Parathyroid adenoma (tissue), 2 donors: ENCODE data around the gene SFXN5.

Experiments
- H2AFZ ChIP-seq: fragments of 300-600 bp; sonication (generic); one replicate; pipeline ENCODE4 v1.7.0; 2017; ENCODE audit warnings: antibody characterized with exemption, mild to moderate bottlenecking
- H3K27ac ChIP-seq: fragments of 300-600 bp; sonication (generic); one replicate; pipeline ENCODE4 v1.7.0; 2017
- H3K27me3 ChIP-seq: fragments of 300-600 bp; sonication (generic); one replicate; pipeline ENCODE4 v1.7.0; 2017; ENCODE audit warnings: low read length; ENCODE audit not compliant: control insufficient read depth, insufficient read depth
- H3K36me3 ChIP-seq: fragments of 300-600 bp; sonication (generic); one replicate; pipeline ENCODE4 v1.7.0; 2017; ENCODE audit warnings: low read length; ENCODE audit not compliant: control insufficient read depth, insufficient read depth
- H3K4me1 ChIP-seq: fragments of 300-600 bp; sonication (generic); one replicate; pipeline ENCODE4 v1.7.0; 2017; ENCODE audit warnings: control low read depth
- H3K4me2 ChIP-seq: fragments of 300-600 bp; sonication (generic); one replicate; pipeline ENCODE4 v1.7.0; 2017; ENCODE audit warnings: low read length
- H3K4me3 ChIP-seq: fragments of 300-600 bp; sonication (generic); one replicate; pipeline ENCODE4 v1.7.0; 2017; ENCODE audit warnings: low read depth, low read length
- H3K79me2 ChIP-seq: fragments of 300-600 bp; sonication (generic); one replicate; pipeline ENCODE4 v1.7.0; 2017; ENCODE audit warnings: control low read depth
- H3K9ac ChIP-seq: fragments of 300-600 bp; sonication (generic); one replicate; pipeline ENCODE4 v1.7.0; 2017; ENCODE audit warnings: mild to moderate bottlenecking
- H3K9me3 ChIP-seq: fragments of 300-600 bp; sonication (generic); one replicate; pipeline ENCODE4 v1.7.0; 2017; ENCODE audit warnings: low read length; ENCODE audit not compliant: control insufficient read depth
- CTCF ChIP-seq: fragments of 300-600 bp; sonication (generic); IDR thresholded peaks from one replicate; pipeline ENCODE4 v1.7.0; 2017; ENCODE audit warnings: antibody characterized with exemption, mild to moderate bottlenecking
- donor health status: primary hyperparathyroidism.

Gene SFXN5

GRCh38 chr2:73032702-73033097, 38.8 kb downstream of the SFXN5 start:
- H3K27ac ChIP-seq, result no peak overlapping the region
- no peak overlapping the region for H2AFZ ChIP-seq
- no peaks in the 10 kb centered on the region for H3K9me3 ChIP-seq
- H3K9ac ChIP-seq, result no peak overlapping the region
- no peaks in the 10 kb centered on the region for H3K36me3 ChIP-seq
- no peak for TF ChIP-seq CTCF
- no peak overlapping the region for H3K4me2 ChIP-seq
- no peaks in the 10 kb centered on the region for H3K4me1 ChIP-seq
- H3K27me3 ChIP-seq, result no peaks in the 10 kb centered on the region
- H3K79me2 ChIP-seq, result no peaks in the 10 kb centered on the region
- no peak overlapping the region for H3K4me3 ChIP-seq

GRCh38 chr2:73031725-73032701, 39.5 kb downstream of the SFXN5 start:
- no peak for TF ChIP-seq CTCF
- Histone ChIP-seq H3K4me2 (no peak overlapping the region), H3K36me3 (no peaks in the 10 kb centered on the region), H3K27me3 (no peaks in the 10 kb centered on the region), H2AFZ (no peak overlapping the region), H3K9me3 (no peaks in the 10 kb centered on the region), H3K4me3 (no peak overlapping the region), H3K4me1 (no peaks in the 10 kb centered on the region), H3K79me2 (no peaks in the 10 kb centered on the region), H3K9ac (no peak overlapping the region), H3K27ac (no peak overlapping the region)

GRCh38 chr2:73031095-73031678, 40.3 kb downstream of the SFXN5 start:
- no peaks in the 10 kb centered on the region for H3K9me3 ChIP-seq
- H3K4me1 ChIP-seq, result no peaks in the 10 kb centered on the region
- TF ChIP-seq CTCF, result no peak
- no peak overlapping the region for H3K27ac ChIP-seq
- H3K4me2 ChIP-seq, result no peak overlapping the region
- H2AFZ ChIP-seq, result no peak overlapping the region
- no peak overlapping the region for H3K4me3 ChIP-seq
- H3K9ac ChIP-seq, result no peak overlapping the region
- H3K27me3 ChIP-seq, result no peaks in the 10 kb centered on the region
- no peaks in the 10 kb centered on the region for H3K79me2 ChIP-seq
- no peaks in the 10 kb centered on the region for H3K36me3 ChIP-seq

GRCh38 chr2:73028841-73029240, 42.7 kb downstream of the SFXN5 start:
- no peaks in the 10 kb centered on the region for H3K9me3 ChIP-seq
- TF ChIP-seq CTCF, result no peak

More at GRCh38 chr2:73028841-73029240, 42.7 kb downstream of the SFXN5 start:
- Histone ChIP-seq H3K4me2 (no peak overlapping the region), H3K9ac (no peak overlapping the region), H3K79me2 (no peaks in the 10 kb centered on the region), H3K36me3 (no peaks in the 10 kb centered on the region), H3K27ac (no peak overlapping the region), H3K27me3 (no peaks in the 10 kb centered on the region), H2AFZ (no peak overlapping the region), H3K4me3 (no peak overlapping the region), H3K4me1 (no peaks in the 10 kb centered on the region)
